Stimulated activated CD8-positive, alpha-beta memory T cell treated with anti-CD3 and anti-CD28 coated beads, Interleukin-12 subunit alpha, Interleukin-12 subunit beta, amount 100 ng/mL, for 4 hours (primary cell): ENCODE results near the gene KRT86.
"Not testable (repeated sequence)": the region's sequence is repeated elsewhere in the genome, so short reads cannot be mapped to it uniquely, and the experiment has no call there.

Source experiments
- DNase-seq: peaks from one replicate; pipeline ENCODE4 v3.0.0-alpha.2; 2020; ENCODE audit warnings: low read depth

KRT86 gene

GRCh38 chr12:52314511-52314910 is 40.1 kb downstream of the KRT86 start:
- no peak for DNase-seq

- DNase-seq: not testable (repeated sequence)
Observed at GRCh38 chr12:52315721-52316120, 41.3 kb downstream of the KRT86 start.

GRCh38 chr12:52316290-52316689 is 41.8 kb downstream of the KRT86 start:
- DNase-seq: no peak

- DNase-seq: no peak
Observed at GRCh38 chr12:52316701-52317100, 42.3 kb downstream of the KRT86 start.

GRCh38 chr12:52317468-52318052 is 43.1 kb downstream of the KRT86 start:
- no peak for DNase-seq

GRCh38 chr12:52318241-52318990 is 44.0 kb downstream of the KRT86 start:
- DNase-seq: no peak

- no peak for DNase-seq
Observed at GRCh38 chr12:52319097-52319496, 44.7 kb downstream of the KRT86 start.

GRCh38 chr12:52320784-52321400 is 46.4 kb downstream of the KRT86 start, which contains the start of gene KRT83:
Gene KRT83 (minus strand): TSS chr12:52321398. CDS start chr12:52321335, 63 bp downstream.
- no peak for DNase-seq

- no peak for DNase-seq
Observed at GRCh38 chr12:52321418-52321817, 47.0 kb downstream of the KRT86 start.

- DNase-seq: no peak
Observed at GRCh38 chr12:52322069-52322468, 47.6 kb downstream of the KRT86 start.

GRCh38 chr12:52323001-52323400 is 48.6 kb downstream of the KRT86 start:
- DNase-seq: no peak

- no peak for DNase-seq
Observed at GRCh38 chr12:52323416-52324152, 49.1 kb downstream of the KRT86 start.

GRCh38 chr12:52324153-52324444 is 49.7 kb downstream of the KRT86 start:
- no peak for DNase-seq

- DNase-seq: peak; percentile 60
Observed at GRCh38 chr12:52327052-52327829, 52.8 kb downstream of the KRT86 start.

GRCh38 chr12:52327830-52328500 is 53.5 kb downstream of the KRT86 start:
- no peak for DNase-seq

GRCh38 chr12:52331039-52331438 is 56.6 kb downstream of the KRT86 start:
- DNase-seq: no peak

GRCh38 chr12:52331833-52332232 is 57.4 kb downstream of the KRT86 start:
- DNase-seq: no peak

- DNase-seq: no peak
Observed at GRCh38 chr12:52332381-52332780, 57.9 kb downstream of the KRT86 start.

GRCh38 chr12:52333321-52333720 is 58.9 kb downstream of the KRT86 start:
- DNase-seq: no peak

- no peak for DNase-seq
Observed at GRCh38 chr12:52334185-52334584, 59.7 kb downstream of the KRT86 start.

- no peak for DNase-seq
Observed at GRCh38 chr12:52335598-52336262, 61.3 kb downstream of the KRT86 start.
